ENCODE data around the gene CACNA1I. TPM values are rescaled to one million over a fixed set of nuclear protein-coding genes. Genes with fewer than 3 reads are reported as not detected.

CACNA1I gene
- total RNA-seq, 1 donor from 2014 or later: 0.32 TPM

GRCh38 chr22:39648630-39648950, 78.0 kb downstream of the CACNA1I start:
- Histone ChIP-seq H3K36me3 (no peaks in the 10 kb centered on the region), H3K4me1 (no peaks in the 10 kb centered on the region), H3K9me3 (no peaks in the 10 kb centered on the region), H3K27me3 (no peaks in the 10 kb centered on the region), H3K4me3 (no peak overlapping the region), H3K27ac (no peak overlapping the region)
- ATAC-seq: no peak
- intact Hi-C loops (cut with DNase I): no loop called here
- TF ChIP-seq CTCF (IDR thresholded peaks at IDR 0.05): no peak
- DNase-seq: no peak

DNA sequence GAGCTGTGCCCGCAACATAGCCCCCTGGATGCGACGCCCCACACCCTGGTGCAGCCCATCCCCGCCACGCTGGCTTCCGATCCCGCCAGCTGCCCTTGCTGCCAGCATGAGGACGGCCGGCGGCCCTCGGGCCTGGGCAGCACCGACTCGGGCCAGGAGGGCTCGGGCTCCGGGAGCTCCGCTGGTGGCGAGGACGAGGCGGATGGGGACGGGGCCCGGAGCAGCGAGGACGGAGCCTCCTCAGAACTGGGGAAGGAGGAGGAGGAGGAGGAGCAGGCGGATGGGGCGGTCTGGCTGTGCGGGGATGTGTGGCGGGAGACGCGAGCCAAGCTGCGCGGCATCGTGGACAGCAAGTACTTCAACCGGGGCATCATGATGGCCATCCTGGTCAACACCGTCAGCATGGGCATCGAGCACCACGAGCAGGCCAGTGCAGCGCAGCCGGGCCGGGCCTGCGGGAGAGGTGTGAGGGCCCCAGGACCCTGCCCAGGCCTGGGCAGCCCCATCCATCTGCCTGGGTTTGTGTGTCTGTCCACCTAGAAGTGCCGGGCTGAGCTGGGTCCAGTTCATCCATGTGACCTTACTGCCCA, 79.0 kb downstream of the CACNA1I start:
- Histone ChIP-seq H3K27me3 (no peaks in the 10 kb centered on the region), H3K4me1 (no peaks in the 10 kb centered on the region), H3K9me3 (no peaks in the 10 kb centered on the region), H3K27ac (no peak overlapping the region), H3K36me3 (no peaks in the 10 kb centered on the region), H3K4me3 (no peak overlapping the region)
- DNase-seq (no peak), ATAC-seq (no peak)
- intact Hi-C loops (cut with DNase I): no loop called here
- TF ChIP-seq CTCF (IDR thresholded peaks at IDR 0.05): no peak

- TF ChIP-seq CTCF (IDR thresholded peaks at IDR 0.05): no peak
- no peak for DNase-seq
- Histone ChIP-seq H3K36me3 (no peaks in the 10 kb centered on the region), H3K27ac (no peak overlapping the region), H3K4me1 (no peaks in the 10 kb centered on the region), H3K27me3 (no peaks in the 10 kb centered on the region), H3K4me3 (no peak overlapping the region), H3K9me3 (no peaks in the 10 kb centered on the region)
- peak; percentile 25 for ATAC-seq
- intact Hi-C loops (cut with DNase I): no loop called here
Observed at GRCh38 chr22:39651053-39651996, 80.8 kb downstream of the CACNA1I start.

GRCh38 chr22:39652990-39653786, 82.6 kb downstream of the CACNA1I start:
- Histone ChIP-seq H3K9me3 (no peaks in the 10 kb centered on the region), H3K4me3 (no peak overlapping the region), H3K27ac (no peak overlapping the region), H3K4me1 (no peaks in the 10 kb centered on the region), H3K36me3 (no peaks in the 10 kb centered on the region), H3K27me3 (peaks cover 5% of the 10 kb centered on the region)
- intact Hi-C loops (cut with DNase I): no loop called here
- no peak for ATAC-seq
- TF ChIP-seq CTCF (IDR thresholded peaks at IDR 0.05): no peak
- no peak for DNase-seq

DNA sequence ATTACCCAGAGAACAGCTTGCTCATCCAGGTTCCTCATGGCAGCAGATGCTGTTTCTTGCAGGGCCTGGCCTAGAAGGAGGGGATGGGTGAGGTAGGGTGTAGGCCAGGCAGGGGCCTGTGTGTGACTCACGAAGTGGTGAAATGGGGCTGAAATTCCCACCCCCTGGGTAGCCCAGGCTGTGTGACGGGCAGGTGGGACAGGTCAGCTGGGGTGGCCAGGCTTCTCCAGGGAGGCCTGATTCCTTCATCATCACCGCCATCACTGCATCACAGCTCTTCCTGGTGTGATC, 83.2 kb downstream of the CACNA1I start:
- ATAC-seq: no peak
- TF ChIP-seq CTCF (IDR thresholded peaks at IDR 0.05): no peak
- H3K4me1 ChIP-seq: no peaks in the 10 kb centered on the region
- H3K36me3 ChIP-seq: no peaks in the 10 kb centered on the region
- intact Hi-C loops (cut with DNase I): no loop called here
- H3K27ac ChIP-seq: no peak overlapping the region
- no peak overlapping the region for H3K4me3 ChIP-seq
- DNase-seq: no peak
- no peaks in the 10 kb centered on the region for H3K9me3 ChIP-seq
- H3K27me3 ChIP-seq: peaks cover 10% of the 10 kb centered on the region
